Psoas muscle (tissue), 8 donors: Measurements from ENCODE around the gene PROSER2. TPM values are rescaled to one million over a fixed set of nuclear protein-coding genes. Genes with fewer than 3 reads are reported as not detected.

Source experiments
- ATAC-seq, 4 donors: fragments of 200-7000 bp; cut with Tn5 transposase; one replicate each; pipeline ENCODE4 v1.9.1; 2020; ENCODE audit warnings: moderate library complexity in 3 of 4, mild to moderate bottlenecking in 2 of 4
- DNase-seq, 2 donors: peaks; one replicate each; pipeline ENCODE4 v3.0.0-alpha.2; 2020
- H3K27ac ChIP-seq: fragments of 200-600 bp; one replicate; pipeline ENCODE4 v1.8.0; 2022
- H3K27me3 ChIP-seq, 3 donors: fragments of 200-600 bp in 1 of 3; one replicate each; pipeline versions ENCODE4 v1.6.1 to v1.8.0; 2013 to 2022; ENCODE audit warnings: low read length in 2 of 3, mild to moderate bottlenecking in 2 of 3, moderate library complexity in 1 of 3; ENCODE audit not compliant: insufficient read depth in 3 of 3
- H3K36me3 ChIP-seq, 2 donors: fragments of 200-600 bp in 1 of 2; one replicate each; pipeline versions ENCODE4 v1.6.1 to v1.8.0; 2013 to 2022; ENCODE audit warnings: low read depth in 1 of 2, mild to moderate bottlenecking in 1 of 2, moderate library complexity in 1 of 2; ENCODE audit not compliant: insufficient read depth in 1 of 2
- H3K4me1 ChIP-seq: fragments of 200-600 bp; one replicate; pipeline ENCODE4 v1.8.0; 2022
- H3K4me3 ChIP-seq: fragments of 200-600 bp; one replicate; pipeline ENCODE4 v1.8.0; 2022; ENCODE audit warnings: mild to moderate bottlenecking
- H3K9me3 ChIP-seq: fragments of 200-600 bp; one replicate; pipeline ENCODE4 v1.8.0; 2022
- WGBS, 3 donors: extraction: QIAGEN DNeasy Blood & Tissue Kit; methylation state at CpG; one replicate each; pipeline versions ENCODE4 v1.1.6 to v1.1.7; 2013; 5-methylcytosine and 5-hydroxymethylcytosine counted together
- intact Hi-C, 2 donors: fragments of 100-400 bp; cut with DNase I; formaldehyde crosslinking; loops; one replicate each; pipeline versions ENCODE4 v1.11.0 to v1.14.2; 2022
- polyA plus RNA-seq, 3 donors: library from polyadenylated mRNA; stranded (reverse); fragments of 200-250 nt; gene quantifications; one replicate each; pipeline ENCODE4 v1.2.3, GENCODE V29; 2013
- total RNA-seq, 4 donors: library from RNA; stranded (reverse); fragmentation: NEBNext Ultra II Directional in 2 of 4; extraction: Animal tissue kit (Norgen Biotek cat#: 25700) in 2 of 4; gene quantifications; one replicate each; pipeline versions ENCODE4 v1.2.1 to v1.2.4, GENCODE V29; 2021 to 2023
- TF ChIP-seq, protein P1 (sequence below): fragments of 200-600 bp; IDR thresholded peaks from one replicate; pipeline ENCODE4 v1.8.0; 2022; ENCODE audit warnings: antibody characterized with exemption
- donor health status: healthy with polysubstance abuse.
- donor health status: DM: no; HTN: no; CAD: no; lungs with moderate emphysema.
- donor health status: Bipolar disorder and iron deficiency.
- donor health status: healthy.
- donor health status: DM: yes; HTN: yes; CAD: no.
- donor health status: DM: no; HTN: no; CAD: no.
- donor health status: DM: no; HTN: no; CAD: no.
- donor health status: DM: yes; HTN: yes; CAD: no.

Gene PROSER2
- total and polyA plus RNA-seq, 7 donors = 0.63 to 2.8 (median 1.2) TPM

DNA sequence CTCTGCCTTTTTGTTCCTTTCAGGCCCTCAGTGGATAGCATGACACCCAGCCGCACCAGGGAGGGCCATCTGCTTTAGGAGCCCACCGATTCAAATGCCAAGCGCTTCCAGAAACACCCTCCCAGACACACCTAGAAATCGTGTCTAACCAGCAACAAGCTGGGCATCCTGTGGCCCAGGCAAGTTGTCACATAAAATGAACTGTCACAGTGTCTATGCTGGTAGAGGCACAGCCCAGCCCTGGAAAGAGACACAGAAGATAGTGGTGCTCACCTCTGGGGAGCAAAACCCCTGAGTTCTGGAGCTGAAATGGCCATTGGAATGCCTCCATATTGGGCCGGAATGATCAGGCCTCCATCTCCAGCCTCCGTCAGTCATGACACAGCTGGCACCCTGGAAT lies 42.0 kb upstream of the PROSER2 start:
- TF ChIP-seq, protein P1, sequence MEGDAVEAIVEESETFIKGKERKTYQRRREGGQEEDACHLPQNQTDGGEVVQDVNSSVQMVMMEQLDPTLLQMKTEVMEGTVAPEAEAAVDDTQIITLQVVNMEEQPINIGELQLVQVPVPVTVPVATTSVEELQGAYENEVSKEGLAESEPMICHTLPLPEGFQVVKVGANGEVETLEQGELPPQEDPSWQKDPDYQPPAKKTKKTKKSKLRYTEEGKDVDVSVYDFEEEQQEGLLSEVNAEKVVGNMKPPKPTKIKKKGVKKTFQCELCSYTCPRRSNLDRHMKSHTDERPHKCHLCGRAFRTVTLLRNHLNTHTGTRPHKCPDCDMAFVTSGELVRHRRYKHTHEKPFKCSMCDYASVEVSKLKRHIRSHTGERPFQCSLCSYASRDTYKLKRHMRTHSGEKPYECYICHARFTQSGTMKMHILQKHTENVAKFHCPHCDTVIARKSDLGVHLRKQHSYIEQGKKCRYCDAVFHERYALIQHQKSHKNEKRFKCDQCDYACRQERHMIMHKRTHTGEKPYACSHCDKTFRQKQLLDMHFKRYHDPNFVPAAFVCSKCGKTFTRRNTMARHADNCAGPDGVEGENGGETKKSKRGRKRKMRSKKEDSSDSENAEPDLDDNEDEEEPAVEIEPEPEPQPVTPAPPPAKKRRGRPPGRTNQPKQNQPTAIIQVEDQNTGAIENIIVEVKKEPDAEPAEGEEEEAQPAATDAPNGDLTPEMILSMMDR = no peak
- H3K36me3 ChIP-seq = no peaks in the 10 kb centered on the region
- H3K4me3 ChIP-seq = no peak overlapping the region
- no peaks in the 10 kb centered on the region for H3K9me3 ChIP-seq
- H3K27me3 ChIP-seq = no peaks in the 10 kb centered on the region
- WGBS, 3 donors = 69 to 80% (median 79%) methylated on average over 6 of the region's 6 CpGs
- intact Hi-C loops = loop anchor here (5.0 to 10.0 kb wide), 2 partner anchors 204 to 206 kb away; no protein-coding TSS in a partner anchor
- no peaks in the 10 kb centered on the region for H3K4me1 ChIP-seq
- no peak overlapping the region for H3K27ac ChIP-seq
- DNase-seq = no peak
- no peak for ATAC-seq

DNA sequence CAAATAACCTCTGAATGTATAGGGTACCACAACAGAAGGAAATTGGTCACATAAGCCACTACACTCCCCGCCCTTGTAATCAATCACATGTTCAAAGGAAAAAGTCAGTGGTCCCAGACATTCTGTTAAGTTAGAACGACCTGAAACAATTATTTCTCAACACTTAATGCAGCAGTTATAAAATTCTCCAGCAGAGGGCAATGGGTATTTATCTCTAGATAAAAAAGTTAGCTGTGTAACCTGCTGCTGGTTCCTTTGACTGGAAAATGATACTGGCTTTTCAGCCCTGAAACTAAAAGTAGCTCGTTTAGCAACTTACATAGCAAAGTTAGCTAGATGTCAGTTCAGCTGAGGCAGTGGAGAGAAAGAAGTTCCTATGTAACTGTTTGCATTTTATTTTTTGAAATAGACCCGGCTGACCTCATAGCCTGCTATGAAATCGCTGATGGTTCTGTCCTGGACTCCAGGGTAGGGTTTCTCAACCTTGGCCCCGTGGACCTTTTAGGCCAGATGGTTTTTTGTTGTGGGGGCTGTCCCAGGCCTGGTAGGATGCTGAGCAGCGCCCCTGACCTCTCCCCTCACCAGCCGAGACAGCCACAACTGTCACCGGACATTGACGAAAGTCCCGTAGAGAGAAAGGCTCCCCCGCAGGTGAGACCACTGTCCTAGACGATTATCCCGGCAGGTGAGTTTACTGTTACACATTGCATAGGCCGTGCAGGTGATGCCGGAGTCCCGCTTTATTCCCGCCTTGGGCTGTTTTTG lies 40.2 kb upstream of the PROSER2 start:
- 68 to 70% (median 70%) methylated on average over 18 of the region's 18 CpGs for WGBS, 3 donors

GRCh38 chr10:11783558-11783865 lies 39.6 kb upstream of the PROSER2 start:
- intact Hi-C loops = loop anchor here (5.0 to 10.0 kb wide), 2 partner anchors 201 to 204 kb away; no protein-coding TSS in a partner anchor
- H3K27ac ChIP-seq = no peak overlapping the region
- WGBS, 3 donors = 82 to 83% (median 82%) methylated on average over 7 of the region's 7 CpGs

More for the DNA sequence above, 40.2 kb upstream of the PROSER2 start:
- DNase-seq = no peak
- intact Hi-C loops = loop anchor here (5.0 to 10.0 kb wide), 2 partner anchors 202 to 204 kb away; no protein-coding TSS in a partner anchor
- TF ChIP-seq, protein P1 = peak; percentile 66
- H3K27me3 ChIP-seq = no peaks in the 10 kb centered on the region
- no peaks in the 10 kb centered on the region for H3K4me1 ChIP-seq
- H3K4me3 ChIP-seq = no peak overlapping the region
- H3K9me3 ChIP-seq = no peaks in the 10 kb centered on the region
- no peak overlapping the region for H3K27ac ChIP-seq
- no peaks in the 10 kb centered on the region for H3K36me3 ChIP-seq
- ATAC-seq = peak in 1 of 4 donors; percentile 63

GRCh38 chr10:11787374-11787773 lies 35.8 kb upstream of the PROSER2 start:
- TF ChIP-seq, protein P1 = no peak
- Histone ChIP-seq H3K36me3 (no peaks in the 10 kb centered on the region), H3K27ac (no peak overlapping the region), H3K4me3 (no peak overlapping the region), H3K27me3 (no peaks in the 10 kb centered on the region), H3K9me3 (no peaks in the 10 kb centered on the region), H3K4me1 (no peaks in the 10 kb centered on the region)
- intact Hi-C loops = loop anchor here in 1 of 2 donors (10.0 kb wide), 1 partner anchor 197 kb away; no protein-coding TSS in a partner anchor
- 91 to 96% (median 93%) methylated on average over 9 of the region's 9 CpGs for whole genome bisulfite sequencing, 3 donors
- ATAC-seq (no peak), DNase-seq (no peak)

More at GRCh38 chr10:11783558-11783865, 39.6 kb upstream of the PROSER2 start:
- H3K4me1 ChIP-seq = no peaks in the 10 kb centered on the region
- H3K4me3 ChIP-seq = no peak overlapping the region
- H3K36me3 ChIP-seq = no peaks in the 10 kb centered on the region
- H3K27me3 ChIP-seq = no peaks in the 10 kb centered on the region
- DNase-seq = no peak
- TF ChIP-seq, protein P1 = no peak
- no peak for ATAC-seq
- H3K9me3 ChIP-seq = no peaks in the 10 kb centered on the region
